IMR-90 (cell line): ENCODE data around the gene GINS3.

Source experiments
- CEBPB ChIP-seq: IDR thresholded peaks from 2 replicates; pipeline ENCODE4 v1.6.1; 2012; ENCODE audit warnings: low read depth, low read length, improper control_type of control experiment
- CTCF ChIP-seq: conservative IDR thresholded peaks from 2 replicates; pipeline ENCODE4 v1.5.1; 2012; ENCODE audit warnings: mild to moderate bottlenecking, low read depth, low read length, improper control_type of control experiment
- FOS ChIP-seq: fragments of 150-350 bp; IDR thresholded peaks from 2 replicates; pipeline ENCODE4 v1.6.1; 2016; ENCODE audit warnings: low read depth, low read length
- MAFK ChIP-seq: IDR thresholded peaks from 2 replicates; pipeline ENCODE4 v1.6.1; 2012; ENCODE audit warnings: low read depth, low read length, improper control_type of control experiment
- MAZ ChIP-seq: IDR thresholded peaks from 2 replicates; pipeline ENCODE4 v1.6.1; 2012; ENCODE audit warnings: low read depth, mild to moderate bottlenecking, low read length, improper control_type of control experiment, moderate library complexity, borderline replicate concordance
- MXI1 ChIP-seq: IDR thresholded peaks from 2 replicates; pipeline ENCODE4 v1.6.1; 2012; ENCODE audit warnings: low read depth, mild to moderate bottlenecking, low read length, moderate library complexity, borderline replicate concordance
- POLR2A ChIP-seq: IDR thresholded peaks from 2 replicates; pipeline ENCODE4 v1.6.1; 2012; ENCODE audit warnings: mild to moderate bottlenecking, low read depth, low read length
- RAD21 ChIP-seq: IDR thresholded peaks from 2 replicates; pipeline ENCODE4 v1.6.1; 2012; ENCODE audit warnings: low read length, improper control_type of control experiment
- RCOR1 ChIP-seq: IDR thresholded peaks from 2 replicates; pipeline ENCODE4 v1.6.1; 2012; ENCODE audit warnings: mild to moderate bottlenecking, low read length, improper control_type of control experiment; ENCODE audit not compliant: insufficient replicate concordance
- RFX5 ChIP-seq: IDR thresholded peaks from 2 replicates; pipeline ENCODE4 v1.8.0; 2012; ENCODE audit warnings: low read depth, mild to moderate bottlenecking, low read length, moderate library complexity
- SMC3 ChIP-seq: fragments of 150-350 bp; IDR thresholded peaks from 2 replicates; pipeline ENCODE4 v1.6.1; 2016; ENCODE audit warnings: low read depth, mild to moderate bottlenecking, antibody characterized with exemption, low read length, moderate library complexity
- USF2 ChIP-seq: fragments of 150-350 bp; IDR thresholded peaks from 2 replicates; pipeline ENCODE4 v1.6.1; 2017; ENCODE audit warnings: mild to moderate bottlenecking, antibody characterized with exemption, low read length, low read depth
- TF ChIP-seq, protein P1 (sequence below): fragments of 150-350 bp; IDR thresholded peaks from 2 replicates; pipeline ENCODE4 v1.6.1; 2016; ENCODE audit warnings: low read depth, mild to moderate bottlenecking, low read length, moderate library complexity, borderline replicate concordance

DNA sequence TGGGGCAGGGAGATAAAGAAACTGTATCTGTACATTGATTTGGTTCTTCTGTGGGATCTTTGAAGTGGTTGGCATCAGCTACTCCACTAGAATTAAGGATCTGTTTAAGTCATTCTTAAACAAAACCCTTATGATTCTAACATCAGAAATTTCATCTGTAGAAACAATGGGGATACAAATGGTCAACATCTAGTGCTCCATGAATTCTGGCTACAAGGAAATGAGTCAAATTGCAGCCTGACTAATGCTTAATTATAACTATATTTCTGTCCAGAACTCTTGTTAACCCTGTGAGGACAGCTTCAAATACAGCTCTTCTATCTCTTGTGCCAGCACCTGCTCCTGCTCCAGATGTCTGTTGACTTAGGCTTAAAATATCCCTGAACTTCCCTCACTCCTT is 13.9 kb upstream of the GINS3 start:
- TF ChIP-seq RFX5 (no peak), CTCF (no peak), POLR2A (no peak), RAD21 (no peak), USF2 (no peak), CEBPB (no peak), SMC3 (no peak), RCOR1 (no peak), MAFK (no peak), MXI1 (no peak), MAZ (no peak), FOS (no peak)
- TF ChIP-seq, protein P1, sequence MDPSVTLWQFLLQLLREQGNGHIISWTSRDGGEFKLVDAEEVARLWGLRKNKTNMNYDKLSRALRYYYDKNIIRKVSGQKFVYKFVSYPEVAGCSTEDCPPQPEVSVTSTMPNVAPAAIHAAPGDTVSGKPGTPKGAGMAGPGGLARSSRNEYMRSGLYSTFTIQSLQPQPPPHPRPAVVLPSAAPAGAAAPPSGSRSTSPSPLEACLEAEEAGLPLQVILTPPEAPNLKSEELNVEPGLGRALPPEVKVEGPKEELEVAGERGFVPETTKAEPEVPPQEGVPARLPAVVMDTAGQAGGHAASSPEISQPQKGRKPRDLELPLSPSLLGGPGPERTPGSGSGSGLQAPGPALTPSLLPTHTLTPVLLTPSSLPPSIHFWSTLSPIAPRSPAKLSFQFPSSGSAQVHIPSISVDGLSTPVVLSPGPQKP, result no peak
